GM12878 (cell line): ENCODE data around the gene TAC3. TPM values are rescaled to one million over a fixed set of nuclear protein-coding genes. Genes with fewer than 3 reads are reported as not detected.

Experiments used
- ATAC-seq: fragments of 200-7000 bp; cut with Tn5 transposase; 3 replicates; pipeline ENCODE4 v1.9.1; 2020; ENCODE audit warnings: mild to moderate bottlenecking, moderate library complexity
- BruUV-seq: library from RNA; stranded (reverse); fragments of 400-500 nt; replicated peaks from 2 replicates; lab custom pipeline; 2021; lab: Mats Ljungman, UMichigan
- CTCF ChIA-PET: fragments of 300-600 bp; sonication (Branson Sonifier 250); formaldehyde crosslinking; extraction: SDS; loops from one replicate; lab custom pipeline; 2021; ENCODE audit warnings: inconsistent platforms; lab: Yijun Ruan, JAX
- POLR2A ChIA-PET: fragments of 350-600 bp; formaldehyde crosslinking; extraction: SDS; loops from one replicate; lab custom pipeline; 2021; ENCODE audit warnings: inconsistent platforms; lab: Charles Lee
- RAD21 ChIA-PET: fragments of 300-600 bp; sonication (Branson Sonifier 250); formaldehyde crosslinking; loops from one replicate; lab custom pipeline; 2023; ENCODE audit warnings: antibody characterized with exemption; ENCODE audit not compliant: unreplicated experiment; lab: Charles Lee
- SMC1A ChIA-PET: fragments of 300-600 bp; sonication (Branson Sonifier 250); formaldehyde crosslinking; loops from one replicate; lab custom pipeline; 2023; ENCODE audit not compliant: unreplicated experiment, uncharacterized antibody; lab: Charles Lee
- DNase-seq: peaks from one replicate; pipeline ENCODE4 v3.0.0-alpha.2; 2011; ENCODE audit warnings: low read depth, low spot score
- FAIRE-seq: peaks from 3 replicates; lab custom pipeline; 2011; peaks lifted over from hg19 to GRCh38; lab: Jason Lieb, UNC
- H2AFZ ChIP-seq: 2 replicates; pipeline ENCODE4 v1.6.0; 2011; ENCODE audit warnings: low read depth, low read length, control low read depth; ENCODE audit not compliant: control insufficient read depth
- H3K27ac ChIP-seq: 2 replicates; pipeline ENCODE4 v1.5.1; 2011; ENCODE audit warnings: control low read depth; ENCODE audit not compliant: control insufficient read depth, insufficient read depth
- H3K27me3 ChIP-seq, 2 experiments: replicated peaks in 1 of 2; 2 replicates each; pipeline versions ENCODE4 v1.6.0 to v1.6.1; 2011; ENCODE audit warnings: low read length in 1 of 2; ENCODE audit not compliant: control insufficient read depth in 2 of 2, insufficient read depth in 2 of 2
- H3K36me3 ChIP-seq, 2 experiments: 2 replicates each; pipeline ENCODE4 v1.5.1; 2011; ENCODE audit warnings: low read length in 1 of 2; ENCODE audit not compliant: control insufficient read depth in 2 of 2, insufficient read depth in 2 of 2
- H3K4me1 ChIP-seq: 2 replicates; pipeline ENCODE4 v1.6.1; 2011; ENCODE audit warnings: mild to moderate bottlenecking, low read length, moderate library complexity, mixed read lengths; ENCODE audit not compliant: control insufficient read depth, insufficient read depth
- H3K4me2 ChIP-seq: 2 replicates; pipeline ENCODE4 v1.6.0; 2011; ENCODE audit warnings: control low read depth; ENCODE audit not compliant: control insufficient read depth, insufficient read depth
- H3K4me3 ChIP-seq: fragments of 200-600 bp; sonication (generic); 2 replicates; pipeline ENCODE4 v1.5.1; 2016
- H3K79me2 ChIP-seq: 2 replicates; pipeline ENCODE4 v1.6.0; 2011; ENCODE audit warnings: low read length; ENCODE audit not compliant: control insufficient read depth, insufficient read depth
- H3K9ac ChIP-seq: 2 replicates; pipeline ENCODE4 v1.8.0; 2011; ENCODE audit warnings: low read length, control low read depth, mixed read lengths; ENCODE audit not compliant: control insufficient read depth, insufficient read depth
- H3K9me3 ChIP-seq: replicated peaks from 3 replicates; pipeline ENCODE4 v1.5.1; 2011; ENCODE audit warnings: mild to moderate bottlenecking, low read length; ENCODE audit not compliant: control insufficient read depth, insufficient read depth
- H4K20me1 ChIP-seq: 2 replicates; pipeline ENCODE4 v1.6.0; 2011; ENCODE audit not compliant: control insufficient read depth, insufficient read depth
- DPF2 ChIP-seq: fragments of 450-650 bp; IDR thresholded peaks from 2 replicates; pipeline ENCODE4 v1.6.1; 2017; ENCODE audit warnings: mild to moderate bottlenecking
- E2F4 ChIP-seq: IDR thresholded peaks from 2 replicates; pipeline ENCODE4 v1.6.1; 2012; ENCODE audit warnings: low read depth, low read length, improper control_type of control experiment
- E4F1 ChIP-seq: fragments of 450-650 bp; IDR thresholded peaks from 2 replicates; pipeline ENCODE4 v1.6.1; 2018; ENCODE audit warnings: borderline replicate concordance, mild to moderate bottlenecking; ENCODE audit not compliant: partially characterized antibody
- HCFC1 ChIP-seq: fragments of 150-350 bp; IDR thresholded peaks from 2 replicates; pipeline ENCODE4 v1.6.1; 2014; ENCODE audit warnings: low read length
- RCOR1 ChIP-seq: conservative IDR thresholded peaks from 2 replicates; pipeline ENCODE4 v1.6.1; 2012; ENCODE audit warnings: low read depth, low read length, improper control_type of control experiment
- ZNF24 ChIP-seq: fragments of 450-650 bp; IDR thresholded peaks from 2 replicates; pipeline ENCODE4 v1.6.1; 2017; ENCODE audit warnings: antibody characterized with exemption, mild to moderate bottlenecking
- WGBS: methylation state at CpG from one replicate; pipeline ENCODE4 v1.1.6; 2016; ENCODE audit warnings: low lambda C conversion rate; ENCODE audit not compliant: insufficient replicate concordance, insufficient coverage; ENCODE audit errors: missing lambda C conversion rate; 5-methylcytosine and 5-hydroxymethylcytosine counted together
- in situ Hi-C: fragments of 300-500 bp; cut with MboI; formaldehyde crosslinking; loops from 9 replicates; pipeline ENCODE4 v1.14.3; 2018; ENCODE audit warnings: mixed read lengths
- intact Hi-C: fragments of 100-400 bp; cut with micrococcal nuclease; formaldehyde crosslinking; loops from one replicate; pipeline ENCODE4 v1.14.2; 2022; ENCODE audit not compliant: unreplicated experiment
- polyA plus RNA-seq, 11 experiments: library from polyadenylated mRNA; depleted of rRNA in 4 of 11; unstranded in 6 of 11; stranded (reverse) in 5 of 11; fragments of >200 nt; fragmentation: Nextera tagmentation in 4 of 11; fragmentation: Illumina TruSeq in 1 of 11; extraction: Ambion mirVana in 4 of 11; extraction: Trizol in 1 of 11; gene quantifications; 1 replicate in 1 of 11; 2 replicates in 10 of 11; pipeline versions ENCODE4 v1.2.1 to v1.2.3, GENCODE V29; 2011 to 2016; ENCODE audit warnings: inconsistent platforms in 2 of 11, missing spikeins in 2 of 11, low read depth in 1 of 11
- total RNA-seq, 4 experiments: library from RNA; depleted of rRNA in 3 of 4; stranded (reverse); fragments of >200 nt in 3 of 4; fragmentation: Illumina TruSeq in 1 of 4; extraction: Trizol in 1 of 4; gene quantifications; 2 replicates each; pipeline versions ENCODE4 v1.2.1 to v1.2.3, GENCODE V29; 2013 to 2021

The TAC3 gene
- total and polyA plus RNA-seq, 10 of the 15 experiments (the other 5 are each of a cell fraction or from before 2014, with no cell fraction given), result 0.11 to 0.18 (median 0.13) TPM; not detected in 7

DNA sequence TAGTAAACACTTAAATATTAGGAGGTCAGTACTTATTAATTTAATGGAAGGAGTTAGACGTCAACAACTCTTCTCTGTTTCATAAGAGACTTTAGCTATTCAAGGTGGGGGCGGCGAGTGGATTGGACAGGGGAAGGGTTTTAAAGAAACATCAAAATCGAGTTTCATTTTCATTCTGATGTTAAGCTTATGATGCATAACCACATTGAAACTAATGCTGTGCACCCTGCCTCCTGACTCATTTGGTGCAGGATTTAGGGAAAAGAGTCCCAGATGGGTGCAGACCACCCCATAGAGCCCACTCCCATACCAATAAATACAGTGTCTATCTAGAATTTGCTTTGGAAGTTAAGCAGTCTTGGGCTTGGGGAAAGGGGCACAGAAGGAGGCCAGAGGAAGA is 17.3 kb downstream of the TAC3 start (continued):
- no peak for TF ChIP-seq E4F1
- TF ChIP-seq HCFC1, result no peak

- ChIA-PET CTCF (interaction anchor here (0.6 to 12.1 kb wide), 10 partner anchors 7 to 314 kb away, joined by 3 to 177 read pairs (median 11); partner anchors contain the start of genes HSD17B6, PRIM1 and STAT6), POLR2A (interaction anchor here (0.5 to 2.2 kb wide), 2 partner anchors 32 to 113 kb away, joined by 7 to 9 read pairs; partner anchors contain the start of gene STAT6), SMC1A (interaction anchor here (1.1 to 12.3 kb wide), 7 partner anchors 10 to 249 kb away, joined by 3 to 125 read pairs (median 9); partner anchors contain the start of genes HSD17B6 and STAT6), RAD21 (interaction anchor here (0.7 to 1.5 kb wide), 8 partner anchors 10 to 361 kb away, joined by 3 to 13 read pairs (median 5); partner anchors contain the start of genes PTGES3 and STAT6)
- Histone ChIP-seq H3K27ac (peak overlapping the region; percentile 56), H3K27me3 (no peaks in the 10 kb centered on the region), H3K36me3 (peaks cover 0 to 2% of the 10 kb centered on the region in 2 experiments; a peak in 2 of 4 replicates), H3K4me3 (no peak overlapping the region), H3K9me3 (no peaks in the 10 kb centered on the region), H3K79me2 (no peaks in the 10 kb centered on the region; the same call in 1 of the 2 replicates), H2AFZ (no peak overlapping the region), H3K4me1 (peaks cover 34% of the 10 kb centered on the region), H3K4me2 (peak overlapping the region; percentile 65), H4K20me1 (no peaks in the 10 kb centered on the region), H3K9ac (no peak overlapping the region)
- WGBS, result 86% methylated on average over 6 of the region's 6 CpGs
- ATAC-seq, result no peak
- no TSS peak for BruUV-seq
- no peak for DNase-seq
- TF ChIP-seq ZNF24 (no peak), DPF2 (no peak), E2F4 (no peak), RCOR1 (no peak)
- intact Hi-C loops, result no loop called here
- in situ Hi-C loops, result no loop called here
- no peak for FAIRE-seq
Measured at GRCh38 chr12:56998316-56998715, 18.0 kb downstream of the TAC3 start.
